NCI-H1436 treated with DMSO at 0.1 percent for 48 hours (cell line): Measurements from ENCODE around the gene HAPSTR1.
"Not testable (repeated sequence)": the region's sequence is repeated elsewhere in the genome, so short reads cannot be mapped to it uniquely, and the experiment has no call there.

Source experiments
- DNase-seq: peaks from one replicate; lab custom pipeline; 2025; lab: John Stamatoyannopoulos, UW

Gene HAPSTR1

GRCh38 chr16:9072806-9073341 lies 18.6 kb upstream of the HAPSTR1 start:
- peak; percentile 51 for DNase-seq

DNA sequence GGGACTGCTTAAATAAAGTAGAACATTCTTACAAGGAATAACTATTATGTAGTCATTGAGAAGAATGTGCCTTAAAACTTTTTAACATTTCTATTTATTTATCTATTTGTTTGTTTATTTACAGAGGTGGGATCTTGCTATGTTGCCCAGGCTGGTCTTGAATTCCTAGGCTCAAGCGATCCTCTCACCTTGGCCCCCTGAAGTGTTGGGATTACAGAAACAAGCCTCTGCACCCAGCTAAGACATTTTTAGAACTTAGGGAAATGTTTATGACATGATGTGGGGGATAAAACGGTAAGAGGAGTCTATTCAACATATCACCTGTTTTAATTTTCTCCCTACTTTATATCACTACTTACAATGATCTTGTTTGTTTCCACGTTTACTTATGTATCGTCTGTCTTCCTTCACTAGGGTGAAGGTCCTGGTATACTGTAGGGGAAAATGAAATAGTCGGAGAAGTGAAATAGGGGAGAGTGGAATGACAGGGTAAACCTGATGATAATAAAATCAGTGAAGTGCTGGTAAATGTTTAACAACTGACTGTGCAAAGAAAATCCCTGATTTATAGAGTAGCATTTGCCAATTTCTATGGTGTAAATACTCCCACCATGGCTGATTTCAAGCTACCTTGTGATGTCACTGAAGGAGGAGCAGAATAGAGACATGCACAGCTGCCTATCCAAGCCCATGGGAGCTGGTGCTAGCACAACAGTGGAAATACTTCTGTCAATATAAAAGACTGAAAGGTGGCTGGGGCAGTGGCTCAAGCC lies 16.0 kb upstream of the HAPSTR1 start:
- no peak for DNase-seq

DNA sequence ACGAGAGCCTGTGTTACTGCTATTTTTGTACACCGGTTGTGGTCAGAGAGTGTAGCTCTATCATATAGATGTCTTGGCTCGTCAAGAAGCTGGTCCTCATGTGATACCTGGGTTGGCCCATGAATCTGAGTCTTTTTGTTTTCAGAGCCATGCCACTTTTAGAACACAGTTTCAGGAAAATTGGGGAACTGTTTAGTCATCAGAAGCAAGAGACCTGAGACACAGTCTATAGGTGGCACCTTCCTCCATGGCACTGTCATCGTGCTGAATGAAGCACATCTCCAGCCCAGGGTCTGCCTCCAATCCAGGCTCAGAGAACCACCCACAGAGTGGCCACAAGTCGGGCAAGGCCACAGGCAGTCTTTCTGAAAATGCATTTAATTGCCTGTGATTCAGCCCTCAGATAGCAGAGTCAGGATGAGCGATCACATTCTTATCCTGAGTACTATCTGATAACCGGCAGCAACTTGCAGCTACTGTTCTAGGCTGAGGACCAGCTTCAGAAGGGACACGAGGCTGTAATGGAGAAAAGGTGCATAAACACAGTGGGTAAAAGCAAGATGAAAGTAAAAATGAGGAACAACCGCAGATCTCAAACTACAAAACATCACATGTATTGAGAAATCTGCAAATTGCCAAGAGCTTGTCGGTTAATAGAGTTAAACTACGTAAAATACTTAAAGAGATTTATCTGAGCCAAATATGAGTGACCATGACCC lies 14.2 kb upstream of the HAPSTR1 start:
- DNase-seq, result no peak

DNA sequence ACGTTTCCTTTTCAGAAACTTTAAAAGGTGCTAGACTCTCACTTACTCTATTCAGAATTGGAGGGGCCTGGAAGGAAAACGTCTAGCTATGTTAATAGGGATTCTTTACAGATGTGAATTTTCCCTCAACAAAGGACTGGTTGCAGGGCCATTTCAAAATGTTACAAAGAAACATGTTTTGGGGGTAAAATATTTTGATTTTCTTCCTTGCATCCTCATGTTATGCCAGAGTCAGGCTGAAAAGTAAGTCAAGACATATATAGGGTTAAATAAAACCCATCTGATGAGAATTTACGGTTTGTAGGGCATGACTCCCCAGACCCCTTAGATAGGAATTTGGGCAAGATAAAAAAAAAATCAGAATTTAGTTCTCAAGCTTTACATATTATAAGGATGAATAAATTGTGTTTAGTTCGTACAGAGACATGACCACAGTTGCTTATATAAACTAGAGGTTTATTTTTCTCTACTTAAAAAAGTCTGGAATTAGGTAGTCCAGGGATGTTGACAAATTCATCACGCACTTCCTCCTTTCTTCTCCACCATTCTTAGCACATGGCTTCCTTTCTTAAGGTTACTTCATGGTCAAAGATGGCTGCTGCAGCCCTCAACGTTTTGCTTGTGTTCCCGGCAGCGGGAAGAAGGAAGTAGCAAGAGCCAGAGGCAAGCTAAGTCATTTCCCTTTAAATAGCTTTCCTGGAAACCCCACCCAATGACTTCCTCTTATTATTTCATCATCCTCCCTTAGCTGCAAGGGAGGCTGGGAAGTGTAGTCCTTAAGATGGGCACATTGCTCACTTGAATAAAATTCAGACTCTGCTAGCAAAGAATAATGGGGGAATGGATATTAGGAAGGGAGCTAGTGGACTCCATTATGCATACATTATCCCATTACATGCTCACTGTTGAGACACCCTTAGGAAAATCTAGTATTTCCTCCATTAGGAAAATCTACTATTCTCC lies 12.7 kb upstream of the HAPSTR1 start:
- not testable (repeated sequence) for DNase-seq

DNA sequence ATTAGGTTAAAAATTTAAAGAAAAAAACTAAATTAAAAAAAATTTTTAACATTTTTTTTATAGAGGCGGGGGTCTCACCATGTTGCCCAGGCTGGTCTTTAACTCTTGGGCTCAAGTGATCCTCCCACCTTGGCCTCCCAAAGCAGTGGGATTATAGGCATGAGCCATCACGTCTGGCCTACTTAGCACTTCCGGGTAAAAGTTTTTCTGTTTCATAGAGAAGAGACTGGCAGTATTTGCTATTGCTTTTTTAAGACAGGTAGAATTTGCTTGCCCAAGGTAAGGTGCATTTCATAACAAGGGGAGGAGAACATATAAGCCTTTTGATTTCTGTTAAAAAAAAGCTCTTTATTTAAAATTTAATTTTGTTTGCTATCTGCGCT lies 12.0 kb upstream of the HAPSTR1 start:
- DNase-seq, result no peak

- DNase-seq, result no peak
Observed at GRCh38 chr16:9081158-9081557, 10.3 kb upstream of the HAPSTR1 start.

- DNase-seq, result no peak
Observed at GRCh38 chr16:9081843-9082242, 9.6 kb upstream of the HAPSTR1 start.

GRCh38 chr16:9082422-9082821 lies 9.0 kb upstream of the HAPSTR1 start:
- no peak for DNase-seq

GRCh38 chr16:9087733-9088132 lies 3.7 kb upstream of the HAPSTR1 start:
- not testable (repeated sequence) for DNase-seq

DNA sequence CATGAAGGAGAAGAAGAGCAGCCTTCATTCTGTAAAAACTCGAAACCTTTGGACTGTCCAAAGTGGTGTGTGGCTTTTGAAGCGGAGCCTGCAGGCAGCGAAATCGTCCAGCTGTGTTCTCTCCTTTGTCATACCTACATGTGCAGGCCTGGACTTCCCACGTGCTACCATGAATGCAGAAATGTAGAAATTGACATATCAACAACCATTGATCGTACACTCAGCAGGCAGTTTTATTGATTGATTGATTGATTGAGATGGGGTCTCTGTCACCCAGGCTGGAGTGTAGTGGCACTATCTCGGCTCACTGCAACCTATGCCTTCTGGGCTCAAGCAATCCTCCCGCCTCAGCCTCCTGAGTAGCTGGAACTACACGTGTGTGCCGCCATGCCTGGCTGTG lies 2.6 kb upstream of the HAPSTR1 start:
- no peak for DNase-seq

DNA sequence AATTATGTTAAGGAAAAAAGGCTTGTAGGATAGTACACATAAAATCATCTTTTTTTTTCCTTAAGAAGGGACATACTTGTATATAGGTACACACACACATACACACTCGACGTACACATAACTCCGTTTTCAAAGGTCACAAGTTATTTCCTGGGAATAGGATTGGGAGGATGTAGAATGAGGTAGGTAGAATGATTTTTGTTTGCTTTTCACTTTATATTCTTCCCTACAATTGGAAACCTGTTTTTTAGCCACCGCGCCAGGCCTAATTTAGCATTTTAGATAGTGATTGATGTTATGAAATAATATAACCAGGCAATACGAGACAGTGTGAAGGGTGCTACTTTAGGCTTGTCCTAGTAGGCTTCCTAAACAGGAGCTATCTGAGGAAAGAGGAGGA lies 1.8 kb upstream of the HAPSTR1 start:
- DNase-seq, result no peak

DNA sequence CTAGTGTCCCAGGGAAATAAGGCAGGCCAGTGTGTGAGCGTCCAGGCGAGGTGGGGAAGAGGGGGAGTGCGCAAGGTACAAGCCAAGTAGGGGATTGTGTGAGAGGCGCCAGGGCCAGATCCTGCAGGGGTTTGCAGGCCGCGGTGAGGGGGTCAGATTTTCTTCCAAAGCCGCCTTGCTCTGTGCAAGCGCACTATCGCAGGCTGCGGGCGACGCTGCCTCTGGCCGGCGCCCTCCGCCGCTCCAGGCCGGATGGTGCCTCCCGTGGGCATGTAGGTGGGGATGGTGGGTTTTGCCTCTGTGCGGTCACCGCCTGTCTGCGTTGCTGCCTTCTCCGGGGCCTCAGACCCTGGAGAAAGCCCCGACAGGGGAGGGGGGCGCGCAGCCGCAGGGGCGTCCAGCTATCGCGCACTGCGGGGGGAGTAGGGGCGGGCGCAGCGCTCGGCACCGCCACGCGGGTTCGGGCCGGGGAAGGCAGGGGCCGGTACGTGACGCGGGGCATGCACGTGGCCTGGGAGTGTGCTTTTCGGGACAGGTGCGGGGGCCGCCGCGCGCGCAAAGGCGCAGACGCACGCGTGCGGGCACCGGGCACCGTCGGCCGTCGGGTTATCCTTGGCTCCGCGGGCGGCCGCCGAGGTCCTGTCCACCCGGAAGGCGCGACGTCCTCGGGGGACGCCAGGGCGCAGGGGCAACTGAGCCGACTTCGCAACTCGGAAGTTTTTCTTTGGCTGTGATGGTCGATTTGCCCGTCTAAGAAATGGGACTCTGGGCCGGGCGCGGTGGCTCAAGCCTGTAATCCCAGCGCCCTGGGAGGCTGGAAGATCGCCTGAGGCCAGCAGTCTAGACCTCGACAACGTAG lies 1.1 kb upstream of the HAPSTR1 start:
- no peak for DNase-seq

GRCh38 chr16:9091867-9092281 lies 430 bp downstream of the HAPSTR1 start:
- no peak for DNase-seq

DNA sequence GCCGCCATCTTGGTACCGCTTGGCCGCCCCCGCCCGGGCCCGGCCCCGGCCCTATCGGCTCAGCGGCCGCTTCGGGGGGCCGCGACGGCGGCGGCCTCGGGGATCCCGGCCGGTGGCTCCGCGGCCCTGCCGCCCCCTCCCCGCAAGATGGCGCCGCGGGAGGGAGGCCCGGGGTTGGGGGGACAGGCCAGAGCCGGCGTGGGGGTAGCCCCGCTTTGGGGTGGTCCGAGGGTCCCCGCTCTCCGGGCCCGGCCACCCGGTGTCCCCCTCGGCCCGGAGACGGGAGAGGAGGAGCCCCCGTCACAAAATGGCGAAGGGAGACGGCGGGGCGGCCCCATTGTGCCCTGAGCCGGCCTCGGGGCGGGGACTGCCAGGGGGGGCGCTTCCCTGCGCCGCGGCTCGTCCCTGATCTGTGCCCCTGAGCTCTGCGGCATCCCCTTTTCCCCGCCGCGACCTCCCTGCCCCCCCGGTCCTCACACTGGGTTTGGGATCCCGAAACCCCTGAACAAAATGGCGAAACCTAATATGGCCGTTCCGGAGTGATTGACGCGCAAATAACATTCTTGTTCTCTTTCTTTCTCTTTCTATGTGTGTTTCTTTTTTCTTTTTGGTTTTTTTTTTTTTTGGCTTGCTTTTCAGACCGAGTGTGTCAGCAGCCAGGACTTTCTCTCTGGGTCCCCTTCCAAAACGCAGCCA lies 986 bp downstream of the HAPSTR1 start:
- DNase-seq, result no peak

DNA sequence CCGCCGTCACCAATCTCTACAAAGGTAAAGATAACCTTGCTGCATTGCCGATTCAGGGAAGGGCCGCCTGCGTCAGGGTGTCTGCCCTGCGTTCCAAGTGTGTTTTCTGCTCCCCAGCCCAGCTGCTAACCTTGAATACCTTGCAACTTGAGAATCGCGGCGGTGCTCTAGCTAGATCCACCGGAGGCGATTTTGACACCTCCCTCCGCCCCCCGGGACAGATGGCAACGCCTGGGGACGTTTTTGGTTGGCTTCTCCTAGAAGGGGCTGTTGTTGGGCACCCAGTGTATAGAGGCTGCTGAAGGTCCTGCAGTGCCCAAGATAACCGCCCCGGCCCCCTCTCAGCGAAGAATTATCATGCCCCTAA lies 1.5 kb downstream of the HAPSTR1 start:
- DNase-seq, result no peak

DNA sequence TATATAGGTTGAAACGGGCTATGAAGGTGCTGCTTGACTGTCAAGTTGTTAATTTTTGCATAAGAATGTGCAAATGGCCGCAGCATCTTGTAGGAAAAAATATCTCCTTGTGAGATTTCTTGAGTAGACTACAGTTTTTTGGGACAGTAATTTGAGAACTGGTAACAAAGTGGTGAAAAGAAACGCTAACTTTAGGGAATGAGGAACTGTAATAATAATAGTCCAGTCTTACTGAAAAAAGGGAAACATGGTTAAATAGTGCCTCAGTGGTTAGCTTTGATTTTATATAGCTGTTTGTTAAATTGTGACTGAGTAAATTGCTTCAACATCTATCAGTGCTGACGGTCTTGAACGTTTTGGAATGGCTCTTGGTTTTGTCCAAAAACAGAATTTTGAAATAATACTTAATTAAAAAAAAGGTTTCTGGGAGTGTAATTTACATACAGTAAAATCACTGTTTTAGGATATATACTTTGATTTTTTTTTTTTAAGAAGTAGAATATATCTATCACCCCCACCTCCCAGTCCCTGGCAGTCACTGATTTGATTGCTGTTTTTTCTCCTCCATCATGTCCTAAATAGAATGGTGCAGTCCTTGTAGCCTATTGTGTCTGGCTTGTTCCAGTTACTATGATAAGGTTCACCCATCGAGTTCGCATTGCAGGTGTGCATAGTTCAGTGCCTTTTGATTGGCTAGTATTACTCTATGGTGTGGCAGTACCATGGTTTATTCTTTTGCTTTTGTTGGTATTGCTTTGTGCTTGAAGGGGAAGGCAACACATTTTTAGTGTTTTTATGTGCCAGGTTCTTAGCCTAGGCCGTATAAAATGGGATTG lies 2.8 kb downstream of the HAPSTR1 start:
- no peak for DNase-seq

GRCh38 chr16:9095171-9095570 lies 3.7 kb downstream of the HAPSTR1 start:
- DNase-seq, result no peak

GRCh38 chr16:9095656-9096397 lies 4.4 kb downstream of the HAPSTR1 start:
- no peak for DNase-seq

- DNase-seq, result no peak
Observed at GRCh38 chr16:9096416-9096952, 5.0 kb downstream of the HAPSTR1 start.
